ENCODE measurements around the gene SCNN1A. TPM values are rescaled to one million over a fixed set of nuclear protein-coding genes. Genes with fewer than 3 reads are reported as not detected.

SCNN1A gene
- total and polyA plus RNA-seq, 4 donors, result 86.6 to 312 (median 125) TPM

GRCh38 chr12:6324936-6325750, 50.2 kb downstream of the SCNN1A start:
- DNase-seq, result no peak
- 65% methylated on average over 6 of the region's 6 CpGs for WGBS, 2 donors
- peaks cover 6 to 29% (median 14%) of the 10 kb centered on the region in 4 donors for H3K36me3 ChIP-seq (ENCODE audit: control insufficient read depth in 4 of 4, insufficient read depth in 4 of 4, low read length in 4 of 4)
- no peak for ATAC-seq (ENCODE audit: insufficient read depth, low FRiP score)
- peak overlapping the region in 1 of 2 donors; percentile 55 for H3K27ac ChIP-seq (ENCODE audit: low read depth in 1 of 2, low read length in 1 of 2)
- H3K27me3 ChIP-seq (ENCODE audit: control insufficient read depth in 3 of 3, insufficient read depth in 3 of 3, low read length in 2 of 3), result no peaks in the 10 kb centered on the region
- H3K9me3 ChIP-seq (ENCODE audit: control insufficient read depth in 4 of 4, insufficient read depth in 3 of 4, low read length in 3 of 4), result no peaks in the 10 kb centered on the region
- TF ChIP-seq CTCF (IDR thresholded peaks at IDR 0.05; ENCODE audit: control extremely low read depth, extremely low read depth), result no peak
- H3K4me1 ChIP-seq (ENCODE audit: control insufficient read depth in 5 of 5, insufficient read depth in 5 of 5, low read length in 5 of 5), result peaks cover 3 to 28% (median 5%) of the 10 kb centered on the region in 5 donors
- no peak overlapping the region for H3K4me3 ChIP-seq
- H3K9ac ChIP-seq (ENCODE audit: insufficient read depth in 1 of 2, low read length in 2 of 2), result no peak overlapping the region

GRCh38 chr12:6323995-6324711, 51.2 kb downstream of the SCNN1A start:
- DNase-seq, result no peak
- Histone ChIP-seq H3K27ac (ENCODE audit: low read depth in 1 of 2, low read length in 1 of 2) (peak overlapping the region; percentile 9 to 93), H3K9ac (ENCODE audit: insufficient read depth in 1 of 2, low read length in 2 of 2) (no peak overlapping the region), H3K27me3 (ENCODE audit: control insufficient read depth in 3 of 3, insufficient read depth in 3 of 3, low read length in 2 of 3) (no peaks in the 10 kb centered on the region), H3K4me3 (no peak overlapping the region), H3K9me3 (ENCODE audit: control insufficient read depth in 4 of 4, insufficient read depth in 3 of 4, low read length in 3 of 4) (no peaks in the 10 kb centered on the region), H3K36me3 (ENCODE audit: control insufficient read depth in 4 of 4, insufficient read depth in 4 of 4, low read length in 4 of 4) (peaks cover 3 to 19% (median 9%) of the 10 kb centered on the region in 4 donors), H3K4me1 (ENCODE audit: control insufficient read depth in 5 of 5, insufficient read depth in 5 of 5, low read length in 5 of 5) (peaks cover 3 to 28% (median 5%) of the 10 kb centered on the region in 5 donors)
- TF ChIP-seq CTCF (IDR thresholded peaks at IDR 0.05; ENCODE audit: control extremely low read depth, extremely low read depth), result no peak
- WGBS, 2 donors, result 20 to 25% methylated on average over 19 of the region's 19 CpGs
- ATAC-seq (ENCODE audit: insufficient read depth, low FRiP score), result no peak

- peak; percentile 51 for ATAC-seq (ENCODE audit: insufficient read depth, low FRiP score)
- 1 to 6% methylated on average over 14 of the region's 14 CpGs for WGBS, 2 donors
- Histone ChIP-seq H3K4me1 (ENCODE audit: control insufficient read depth in 5 of 5, insufficient read depth in 5 of 5, low read length in 5 of 5) (peaks cover 3 to 28% (median 5%) of the 10 kb centered on the region in 5 donors), H3K4me3 (no peak overlapping the region), H3K36me3 (ENCODE audit: control insufficient read depth in 4 of 4, insufficient read depth in 4 of 4, low read length in 4 of 4) (peaks cover 0 to 13% (median 4%) of the 10 kb centered on the region in 4 donors), H3K27ac (ENCODE audit: low read depth in 1 of 2, low read length in 1 of 2) (peak overlapping the region; percentile 9 to 93), H3K9ac (ENCODE audit: insufficient read depth in 1 of 2, low read length in 2 of 2) (peak overlapping the region in 1 of 2 donors; percentile 35), H3K27me3 (ENCODE audit: control insufficient read depth in 3 of 3, insufficient read depth in 3 of 3, low read length in 2 of 3) (no peaks in the 10 kb centered on the region), H3K9me3 (ENCODE audit: control insufficient read depth in 4 of 4, insufficient read depth in 3 of 4, low read length in 3 of 4) (no peaks in the 10 kb centered on the region)
- no peak for TF ChIP-seq CTCF (IDR thresholded peaks at IDR 0.05; ENCODE audit: control extremely low read depth, extremely low read depth)
- peak; percentile 62 to 84 (median 83) for DNase-seq
These were observed 51.9 kb downstream of the SCNN1A start for GRCh38 chr12:6323340-6323994.

All from lung (tissue), 12 donors.